SU-DHL-6 (cell line): ENCODE results near the gene SLC44A5.

ENCODE experiments used
- H2AFZ ChIP-seq: fragments of 200-600 bp; sonication (generic); 2 replicates; pipeline ENCODE4 v1.6.1; 2014; ENCODE audit warnings: low read depth, mild to moderate bottlenecking, moderate library complexity, mixed read lengths, antibody characterized with exemption, low read length; ENCODE audit not compliant: severe bottlenecking
- H3F3A ChIP-seq: fragments of 200-600 bp; shearing (Covaris generic); 2 replicates; pipeline ENCODE4 v1.6.0; 2016; ENCODE audit warnings: antibody characterized with exemption, mild to moderate bottlenecking; ENCODE audit not compliant: insufficient read depth
- H3K27ac ChIP-seq: fragments of 200-600 bp; sonication (generic); 2 replicates; pipeline ENCODE4 v1.5.1; 2016; ENCODE audit warnings: low read depth, mild to moderate bottlenecking, low read length, moderate library complexity, mixed read lengths
- H3K27me3 ChIP-seq: fragments of 200-600 bp; sonication (generic), shearing (Covaris generic); 2 replicates; pipeline ENCODE4 v1.6.0; 2014; ENCODE audit warnings: mild to moderate bottlenecking, low read length
- H3K36me3 ChIP-seq: fragments of 200-600 bp; sonication (generic); 2 replicates; pipeline ENCODE4 v1.6.1; 2014; ENCODE audit warnings: mild to moderate bottlenecking, low read length, mixed read lengths
- H3K4me2 ChIP-seq: fragments of 300-600, 200-600 bp; shearing (Covaris generic), sonication (generic); 2 replicates; pipeline ENCODE4 v1.6.0; 2014; ENCODE audit warnings: low read length, low read depth, mild to moderate bottlenecking; ENCODE audit not compliant: poor library complexity, severe bottlenecking
- H3K4me3 ChIP-seq: fragments of 200-600 bp; sonication (generic); 2 replicates; pipeline ENCODE4 v1.5.1; 2014; ENCODE audit warnings: antibody characterized with exemption, low read length, mild to moderate bottlenecking, mixed read lengths; ENCODE audit not compliant: insufficient read depth, poor library complexity, severe bottlenecking
- H3K79me2 ChIP-seq: fragments of 200-600 bp; sonication (generic); 2 replicates; pipeline ENCODE4 v1.6.1; 2014; ENCODE audit warnings: mild to moderate bottlenecking, low read length, moderate library complexity; ENCODE audit not compliant: insufficient read depth
- H3K9ac ChIP-seq: fragments of 200-600 bp; sonication (generic); 2 replicates; pipeline ENCODE4 v1.7.0; 2014; ENCODE audit warnings: mild to moderate bottlenecking, low read length
- H3K9me2 ChIP-seq: fragments of 200-600 bp; sonication (generic); replicated peaks from 2 replicates; pipeline ENCODE4 v1.6.1; 2014; ENCODE audit warnings: low read length; ENCODE audit not compliant: insufficient read depth
- H3K9me3 ChIP-seq: fragments of 200-600 bp; sonication (generic); 2 replicates; pipeline ENCODE4 v1.6.1; 2014; ENCODE audit warnings: low read length, mixed read lengths; ENCODE audit not compliant: insufficient read depth
- H4K20me1 ChIP-seq: fragments of 200-600 bp; sonication (generic); 2 replicates; pipeline ENCODE4 v1.6.1; 2014; ENCODE audit warnings: low read depth, mild to moderate bottlenecking, antibody characterized with exemption, low read length, moderate library complexity, mixed read lengths
- EZH2phosphoT487 ChIP-seq: fragments of 200-600 bp; sonication (generic), shearing (Covaris generic); conservative IDR thresholded peaks from 2 replicates; pipeline ENCODE4 v1.6.1; 2018; ENCODE audit warnings: mild to moderate bottlenecking, antibody characterized with exemption, low read length, moderate library complexity, mixed read lengths
- TF ChIP-seq, protein P1 (sequence below): fragments of 200-600 bp; sonication (generic); IDR thresholded peaks from one replicate; pipeline ENCODE4 v1.5.1; 2017; ENCODE audit warnings: antibody characterized with exemption, mild to moderate bottlenecking, low read length, moderate library complexity; ENCODE audit not compliant: insufficient read depth, poor library complexity, severe bottlenecking

The SLC44A5 gene

DNA sequence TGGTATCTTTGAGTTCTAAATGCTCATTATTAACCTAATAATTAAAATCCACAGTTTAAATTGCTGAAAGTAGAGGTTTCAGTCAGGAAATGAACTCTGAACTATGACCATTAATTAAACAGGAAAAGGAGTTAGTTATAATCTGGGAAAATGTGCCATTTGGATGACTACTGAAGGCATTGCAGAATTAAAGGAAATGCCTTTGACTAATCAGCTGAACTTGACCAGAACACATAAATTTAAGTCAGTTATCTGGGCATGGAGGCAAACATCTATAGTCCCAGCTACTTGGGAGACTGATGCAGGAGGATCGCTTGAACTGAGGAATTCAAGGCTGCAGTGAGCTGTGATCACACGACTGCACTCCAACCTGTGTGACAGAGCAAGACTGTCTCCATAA, 31.9 kb downstream of the SLC44A5 start:
- no peaks in the 10 kb centered on the region for H3K9me2 ChIP-seq
- no peak overlapping the region for H3K4me2 ChIP-seq
- no peaks in the 10 kb centered on the region for H3F3A ChIP-seq
- no peak overlapping the region for H3K9ac ChIP-seq
- H3K9me3 ChIP-seq: no peaks in the 10 kb centered on the region
- no peaks in the 10 kb centered on the region for H3K79me2 ChIP-seq
- no peak overlapping the region for H3K27ac ChIP-seq
- H4K20me1 ChIP-seq: no peaks in the 10 kb centered on the region
- no peaks in the 10 kb centered on the region for H3K27me3 ChIP-seq
- no peaks in the 10 kb centered on the region for H3K36me3 ChIP-seq
- H2AFZ ChIP-seq: no peak overlapping the region
- TF ChIP-seq, protein P1, sequence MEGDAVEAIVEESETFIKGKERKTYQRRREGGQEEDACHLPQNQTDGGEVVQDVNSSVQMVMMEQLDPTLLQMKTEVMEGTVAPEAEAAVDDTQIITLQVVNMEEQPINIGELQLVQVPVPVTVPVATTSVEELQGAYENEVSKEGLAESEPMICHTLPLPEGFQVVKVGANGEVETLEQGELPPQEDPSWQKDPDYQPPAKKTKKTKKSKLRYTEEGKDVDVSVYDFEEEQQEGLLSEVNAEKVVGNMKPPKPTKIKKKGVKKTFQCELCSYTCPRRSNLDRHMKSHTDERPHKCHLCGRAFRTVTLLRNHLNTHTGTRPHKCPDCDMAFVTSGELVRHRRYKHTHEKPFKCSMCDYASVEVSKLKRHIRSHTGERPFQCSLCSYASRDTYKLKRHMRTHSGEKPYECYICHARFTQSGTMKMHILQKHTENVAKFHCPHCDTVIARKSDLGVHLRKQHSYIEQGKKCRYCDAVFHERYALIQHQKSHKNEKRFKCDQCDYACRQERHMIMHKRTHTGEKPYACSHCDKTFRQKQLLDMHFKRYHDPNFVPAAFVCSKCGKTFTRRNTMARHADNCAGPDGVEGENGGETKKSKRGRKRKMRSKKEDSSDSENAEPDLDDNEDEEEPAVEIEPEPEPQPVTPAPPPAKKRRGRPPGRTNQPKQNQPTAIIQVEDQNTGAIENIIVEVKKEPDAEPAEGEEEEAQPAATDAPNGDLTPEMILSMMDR: no peak
- TF ChIP-seq EZH2phosphoT487: no peak
- H3K4me3 ChIP-seq: no peak overlapping the region

DNA sequence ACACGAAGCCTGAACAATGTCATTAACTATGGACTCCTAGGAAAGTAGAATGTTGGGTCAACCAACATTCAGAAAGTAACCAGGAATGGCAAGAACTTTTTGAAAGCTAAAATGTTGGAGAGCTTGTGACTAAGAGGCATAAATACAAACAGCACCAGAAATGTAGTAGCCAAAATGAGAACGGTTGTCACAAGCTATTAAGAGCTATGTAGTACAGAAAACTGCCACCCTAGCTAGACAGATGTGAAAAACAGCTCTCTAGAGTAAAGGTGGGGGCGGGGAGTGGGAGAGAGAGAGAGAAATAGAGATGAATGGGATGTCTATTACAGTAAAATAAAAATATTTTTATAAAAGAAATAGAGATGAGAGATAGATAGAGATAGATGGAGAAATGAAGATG, 35.1 kb downstream of the SLC44A5 start:
- H3K79me2 ChIP-seq: no peaks in the 10 kb centered on the region
- TF ChIP-seq, protein P1: no peak
- TF ChIP-seq EZH2phosphoT487: no peak
- no peaks in the 10 kb centered on the region for H4K20me1 ChIP-seq
- H3K9me3 ChIP-seq: no peaks in the 10 kb centered on the region
- H2AFZ ChIP-seq: no peak overlapping the region
- H3K36me3 ChIP-seq: no peaks in the 10 kb centered on the region
- no peak overlapping the region for H3K4me3 ChIP-seq
- no peaks in the 10 kb centered on the region for H3F3A ChIP-seq
- no peak overlapping the region for H3K4me2 ChIP-seq
- H3K27me3 ChIP-seq: no peaks in the 10 kb centered on the region
- no peak overlapping the region for H3K9ac ChIP-seq
- H3K9me2 ChIP-seq: no peaks in the 10 kb centered on the region
- no peak overlapping the region for H3K27ac ChIP-seq

GRCh38 chr1:75567191-75567590, 43.7 kb downstream of the SLC44A5 start:
- Histone ChIP-seq H3K9ac (no peak overlapping the region), H3K79me2 (no peaks in the 10 kb centered on the region), H3F3A (no peaks in the 10 kb centered on the region), H3K27ac (no peak overlapping the region), H3K4me2 (no peak overlapping the region), H3K4me3 (no peak overlapping the region), H3K27me3 (no peaks in the 10 kb centered on the region), H3K36me3 (no peaks in the 10 kb centered on the region), H3K9me3 (no peaks in the 10 kb centered on the region), H2AFZ (no peak overlapping the region), H4K20me1 (no peaks in the 10 kb centered on the region), H3K9me2 (no peaks in the 10 kb centered on the region)
- no peak for TF ChIP-seq EZH2phosphoT487
- TF ChIP-seq, protein P1: no peak
